Cerebellar nuclear complex (tissue), 1 donor: ENCODE measurements around the gene CD52.
"Not testable (repeated sequence)": the region's sequence is repeated elsewhere in the genome, so short reads cannot be mapped to it uniquely, and the experiment has no call there.

Source experiments
- DNase-seq, 2 experiments: peaks; one replicate each; lab custom pipeline; 2025; lab: John Stamatoyannopoulos, UW

The CD52 gene

DNA sequence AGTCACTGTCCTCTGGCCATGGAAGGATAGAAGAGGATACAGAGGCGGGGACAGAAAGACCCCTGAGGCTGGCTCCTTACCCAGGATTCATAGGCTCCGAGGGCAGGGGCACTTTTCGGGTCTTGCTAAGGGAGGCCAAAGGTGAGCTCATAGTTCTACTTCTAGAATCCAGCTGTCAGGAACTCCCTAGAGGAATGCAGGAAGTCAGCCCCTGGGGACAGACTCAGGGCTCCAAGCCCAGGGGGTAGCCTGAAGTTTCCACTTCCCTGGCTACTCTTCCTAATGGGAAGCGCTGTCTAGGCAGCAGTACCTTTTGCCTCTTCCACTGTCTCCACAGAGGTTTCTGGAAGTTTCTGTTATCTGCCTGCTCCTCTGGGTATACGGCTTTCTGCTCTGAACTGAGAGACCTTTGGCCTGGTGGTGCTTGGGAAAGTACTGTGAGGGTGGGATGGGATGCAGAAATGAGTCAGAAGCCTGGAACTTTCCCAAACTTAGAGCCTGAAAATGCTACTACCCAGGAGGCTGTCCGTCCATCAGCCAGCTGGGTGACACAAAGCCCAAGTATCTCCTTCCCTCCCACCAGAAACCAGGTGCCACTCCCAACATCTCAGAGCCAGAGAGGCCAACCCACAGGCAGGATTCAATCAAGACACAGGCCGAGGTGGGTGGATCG, 14.9 kb upstream of the CD52 start:
- DNase-seq: no peak

- no peak for DNase-seq
Observed at GRCh38 chr1:26305667-26306289, 12.0 kb upstream of the CD52 start.

DNA sequence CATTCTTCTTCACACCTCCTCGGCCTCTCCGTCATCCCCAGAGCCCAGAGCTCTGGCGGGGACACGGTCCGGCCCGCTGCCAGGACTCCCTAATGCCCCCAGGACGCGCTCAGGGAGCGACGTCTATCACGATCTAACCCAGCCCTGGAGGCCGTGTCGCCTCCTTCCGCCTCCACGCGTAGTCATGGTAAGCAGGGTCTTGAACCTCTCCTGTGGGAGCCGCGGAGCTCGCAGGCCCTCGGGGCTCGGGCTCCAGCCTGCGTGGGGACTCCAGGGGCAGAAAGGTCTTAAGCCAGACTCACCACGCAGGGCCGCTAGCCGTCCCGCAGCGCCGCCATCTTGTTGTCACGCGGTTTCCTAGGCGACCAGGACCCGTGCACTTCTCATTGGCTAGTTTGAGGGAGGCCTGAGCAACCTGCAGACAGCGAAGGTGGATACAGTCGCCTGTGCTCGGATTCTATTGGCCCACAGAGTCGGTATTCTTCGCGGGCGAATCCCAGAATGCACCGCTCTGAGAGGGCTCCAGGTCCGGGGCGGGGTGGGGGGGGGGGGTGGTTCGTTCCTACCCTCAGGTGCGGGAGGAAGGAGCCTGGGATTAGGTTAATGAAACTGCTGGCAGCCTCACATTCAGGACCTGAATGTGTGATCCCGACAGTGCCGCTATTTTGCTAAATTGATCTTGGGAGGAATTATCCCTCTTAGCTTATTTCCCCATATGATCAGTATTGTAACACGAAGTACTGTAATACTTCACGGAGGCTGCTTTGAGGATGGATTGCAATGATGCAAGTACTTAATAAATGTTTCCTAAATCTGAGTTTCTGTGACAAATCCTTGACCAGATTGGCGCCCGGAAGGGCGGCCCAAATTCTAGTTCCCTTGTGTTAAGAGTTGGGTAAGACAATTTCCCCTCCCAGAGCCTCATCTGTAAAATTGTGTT, 11.2 kb upstream of the CD52 start, which contains the start of gene UBXN11:
Gene UBXN11 (minus strand): TSS at position 347 of the 940 bp plus-strand sequence. CDS start 3,753 bp downstream, outside the sequence.
- peak; percentile 57 to 93 for DNase-seq

DNA sequence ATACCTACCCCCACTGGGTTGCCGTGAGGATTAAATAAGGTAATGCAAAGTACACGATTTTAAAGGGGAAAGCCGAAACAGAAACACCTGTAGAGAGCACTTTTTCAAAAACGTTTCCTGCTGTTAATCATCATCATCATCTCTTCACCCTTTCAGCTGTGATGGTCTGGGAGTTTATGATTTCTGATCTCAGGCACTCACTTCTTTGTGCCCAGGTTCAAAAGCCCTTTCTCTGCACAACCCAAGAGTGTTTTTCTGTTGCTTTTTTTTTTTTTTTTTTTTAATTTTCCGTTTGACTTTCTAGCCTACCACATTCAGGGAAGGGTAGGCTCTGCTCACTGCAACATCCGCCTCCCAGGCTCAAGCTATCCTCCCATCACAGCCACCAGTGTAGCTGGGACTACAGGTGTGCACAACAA, 10.4 kb upstream of the CD52 start:
- no peak for DNase-seq

DNA sequence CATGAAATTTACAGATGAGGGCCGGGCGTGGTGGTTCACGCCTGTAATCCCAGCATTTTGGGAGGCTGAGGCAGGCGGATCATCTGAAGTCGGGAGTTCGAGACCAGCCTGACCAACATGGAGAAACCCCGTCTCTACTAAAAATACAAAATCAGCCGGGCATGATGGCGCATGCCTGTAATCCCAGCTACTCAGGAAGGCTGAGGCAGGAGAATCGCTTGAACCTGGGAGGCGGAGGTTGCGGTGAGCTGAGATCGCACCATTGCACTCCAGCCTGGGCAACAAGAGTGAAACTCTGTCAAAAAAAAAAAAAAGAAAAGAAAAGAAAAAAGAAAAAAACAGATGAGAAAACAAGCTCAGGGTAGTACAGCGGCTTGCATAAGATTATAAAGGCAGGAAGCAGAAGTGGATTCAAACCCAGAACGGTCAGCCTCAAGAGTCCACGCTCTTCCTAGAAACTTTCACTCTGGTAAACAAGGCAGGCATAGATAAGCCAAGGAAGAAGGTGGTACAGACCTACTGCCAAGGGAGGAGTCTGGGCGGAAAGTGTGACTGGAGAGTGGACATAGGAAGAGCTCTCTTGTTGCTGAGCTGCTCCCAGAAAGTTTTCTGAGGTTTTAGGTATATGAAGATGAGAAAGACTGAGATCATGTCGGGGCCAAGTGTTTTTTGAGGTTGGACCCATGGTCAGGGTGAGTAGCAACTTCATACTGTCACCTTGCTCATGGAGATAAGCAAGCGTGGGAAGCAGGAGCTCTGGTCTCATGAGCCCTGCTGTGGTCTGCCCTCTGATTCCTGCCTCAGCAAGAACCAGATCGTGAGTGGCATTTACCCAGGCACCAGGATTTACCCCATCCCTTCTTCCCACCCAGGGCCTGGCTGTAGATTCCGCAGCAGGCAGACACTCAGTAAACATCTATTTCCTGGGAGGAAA, 9.5 kb upstream of the CD52 start:
- not testable (repeated sequence) for DNase-seq

DNA sequence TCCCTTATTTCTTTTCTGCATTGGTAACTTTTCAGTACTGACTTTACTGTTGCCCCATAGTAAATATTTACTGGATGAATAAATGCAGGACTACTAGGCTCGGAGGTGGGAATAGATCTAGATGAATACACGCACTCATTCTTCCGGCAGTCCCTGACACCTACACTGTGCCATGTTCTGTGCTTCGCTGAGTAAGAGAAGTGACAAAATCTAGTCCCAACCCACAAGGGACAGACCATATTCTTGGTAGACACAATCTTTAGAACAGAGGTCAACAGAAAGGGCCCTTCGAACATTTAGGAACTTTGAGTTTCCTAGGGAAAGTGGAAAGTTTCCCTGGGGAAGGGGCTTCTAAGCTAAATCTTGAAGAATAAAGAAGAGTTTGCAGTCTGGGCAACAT, 3.3 kb upstream of the CD52 start:
- no peak for DNase-seq

DNA sequence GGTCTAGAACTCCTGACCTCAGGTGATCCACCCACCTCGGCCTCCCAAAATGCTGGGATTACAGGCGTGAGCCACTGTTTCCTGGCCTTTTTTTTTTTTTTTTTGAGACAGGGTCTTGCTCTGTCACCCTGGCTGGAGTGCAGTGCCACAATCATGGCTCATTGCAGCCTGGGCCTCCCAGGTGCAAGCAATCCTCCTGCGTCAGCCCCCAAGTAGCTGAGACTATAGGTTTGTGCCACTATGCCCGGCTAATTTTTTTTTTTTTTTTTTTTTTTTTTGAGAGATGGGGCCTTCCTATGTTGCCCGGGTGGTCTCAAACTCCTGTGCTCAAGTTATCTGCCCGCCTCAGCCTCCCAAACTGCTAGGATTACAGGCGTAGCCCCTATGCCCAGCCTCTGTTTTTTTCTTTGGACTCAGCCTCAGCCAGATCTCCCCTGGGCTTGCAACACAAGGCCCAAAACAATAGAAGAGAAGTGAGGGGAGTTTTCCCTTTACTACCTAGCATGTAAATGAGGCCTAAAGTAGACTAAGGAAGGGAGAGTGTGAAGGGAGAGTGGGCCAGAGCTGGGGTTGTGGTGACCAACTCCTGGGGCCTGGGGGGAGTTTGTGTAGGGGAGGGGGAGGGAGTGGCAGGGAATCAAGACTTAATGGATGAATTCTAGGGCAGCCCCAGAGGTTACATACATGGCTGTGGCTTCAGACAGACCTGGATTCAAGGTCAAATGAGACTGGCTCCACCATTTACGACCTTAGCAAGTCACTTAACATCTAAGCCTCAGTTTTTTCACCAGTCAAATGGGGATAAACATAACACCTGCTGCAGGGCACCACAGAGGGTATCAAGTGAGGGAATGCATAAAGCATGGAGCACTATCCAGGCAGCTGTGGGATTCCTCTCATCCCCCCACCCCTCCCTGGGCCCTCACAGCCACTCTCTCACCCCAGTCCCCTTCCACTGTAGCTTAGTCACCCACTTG, 1.6 kb upstream of the CD52 start:
- DNase-seq: no peak

DNA sequence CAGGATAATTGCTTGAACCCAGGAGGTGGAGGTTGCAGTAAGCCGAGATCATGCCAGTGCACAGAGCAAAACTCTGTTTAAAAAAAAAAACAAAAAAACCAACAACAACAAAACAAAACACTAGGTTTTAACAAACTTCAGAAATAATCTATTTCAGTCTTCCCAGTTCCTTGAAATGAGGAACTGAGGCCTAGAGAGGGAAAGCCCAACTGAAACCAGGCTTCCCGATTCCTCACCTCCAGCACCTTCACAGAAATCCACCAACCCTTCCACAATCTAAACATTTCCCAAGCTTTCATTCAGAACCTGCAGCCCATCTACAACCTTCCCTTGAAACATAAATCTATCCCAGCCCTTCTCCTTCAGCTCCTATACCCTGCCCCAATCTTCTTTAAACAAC, 612 bp upstream of the CD52 start:
- DNase-seq: no peak

GRCh38 chr1:26318338-26319064, 743 bp downstream of the CD52 start:
- DNase-seq: no peak

DNA sequence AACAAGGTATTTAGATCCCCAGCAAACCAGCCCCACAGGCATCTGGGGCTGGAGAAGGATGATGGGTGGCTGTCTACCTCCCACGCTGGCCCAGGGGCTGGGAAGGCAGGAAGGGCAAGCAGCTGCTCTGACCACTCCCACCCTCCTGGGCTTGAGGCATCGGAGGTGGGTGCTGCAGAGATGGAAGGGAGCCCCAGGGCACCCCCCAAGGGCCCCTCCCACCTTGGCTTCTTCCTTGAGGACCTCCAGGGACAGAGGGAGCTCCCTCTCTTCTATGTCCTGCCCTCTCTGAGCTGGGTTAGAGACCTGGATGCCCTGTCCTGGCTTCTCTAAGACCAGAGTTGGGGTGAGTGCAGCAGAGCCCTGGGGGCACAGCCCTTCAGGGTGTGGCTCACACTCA, 3.1 kb downstream of the CD52 start:
- no peak for DNase-seq

DNA sequence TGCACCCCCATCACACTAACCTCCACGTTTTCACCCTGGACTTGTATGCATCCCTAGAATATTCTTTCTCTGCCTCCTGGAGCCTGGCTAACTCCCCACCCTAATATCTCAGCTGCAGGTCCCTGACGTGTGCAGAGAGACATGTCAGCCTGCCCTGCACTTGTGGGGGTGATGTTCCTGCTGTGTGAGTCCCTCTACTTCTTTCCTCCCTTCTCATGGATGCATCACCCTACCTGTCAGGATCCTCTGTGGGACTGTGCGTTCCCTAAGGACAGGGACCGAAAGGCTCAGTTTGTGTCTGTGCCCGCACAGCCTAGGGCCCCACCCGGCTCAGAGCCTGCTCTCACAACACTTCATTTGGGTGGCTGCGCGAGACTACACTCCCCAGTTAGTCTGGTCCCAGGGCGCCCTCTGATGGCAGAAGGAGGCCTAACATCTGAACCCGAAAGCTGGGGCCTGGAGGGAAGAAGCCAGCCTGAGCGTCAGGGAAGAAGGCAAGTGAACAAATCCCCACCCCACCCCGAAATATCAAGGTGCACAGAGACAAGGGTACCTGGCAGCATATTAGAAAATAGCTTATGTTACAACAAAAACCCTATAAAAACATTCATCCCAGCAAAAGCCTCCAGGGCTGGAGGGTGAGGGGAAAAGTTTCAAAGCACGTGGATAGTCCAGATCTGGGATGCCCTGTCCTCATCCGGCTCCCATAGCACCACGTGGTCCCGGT, 3.7 kb downstream of the CD52 start:
- peak in 1 of 2 experiments; percentile 57 for DNase-seq

DNA sequence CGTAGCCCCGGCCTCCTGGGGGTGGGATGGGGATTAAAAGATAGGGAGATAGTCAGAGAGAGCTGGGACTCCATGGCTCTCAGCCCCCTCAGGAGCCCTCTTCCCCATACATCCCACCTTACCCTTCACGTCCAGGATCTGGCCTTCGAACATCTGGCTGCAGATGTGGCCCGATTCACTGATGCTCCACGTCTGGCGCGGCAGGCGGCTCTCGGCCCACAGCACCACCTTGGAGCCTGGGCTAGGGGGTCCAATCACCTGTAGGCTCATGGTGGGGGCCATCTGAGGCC, 4.2 kb downstream of the CD52 start:
- no peak for DNase-seq

DNA sequence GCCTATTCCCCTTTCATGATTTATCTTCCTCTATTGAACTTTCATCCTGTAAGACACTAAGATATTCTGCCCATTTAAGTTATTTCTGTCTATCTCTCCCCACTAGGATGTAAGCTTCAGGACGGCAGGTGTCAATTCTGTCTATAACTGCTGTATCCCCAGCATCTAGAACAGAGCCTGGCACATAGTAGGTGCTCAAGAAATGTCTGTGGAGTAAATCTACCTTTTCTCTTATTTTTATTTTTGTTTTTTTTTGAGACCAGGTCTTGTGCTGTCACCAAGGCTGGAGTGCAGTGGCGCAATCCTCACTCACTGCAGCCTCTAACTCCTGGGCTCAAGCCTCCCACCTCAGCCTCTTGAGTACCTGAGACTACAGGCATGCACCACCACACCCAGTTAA, 5.6 kb downstream of the CD52 start:
- DNase-seq: no peak

DNA sequence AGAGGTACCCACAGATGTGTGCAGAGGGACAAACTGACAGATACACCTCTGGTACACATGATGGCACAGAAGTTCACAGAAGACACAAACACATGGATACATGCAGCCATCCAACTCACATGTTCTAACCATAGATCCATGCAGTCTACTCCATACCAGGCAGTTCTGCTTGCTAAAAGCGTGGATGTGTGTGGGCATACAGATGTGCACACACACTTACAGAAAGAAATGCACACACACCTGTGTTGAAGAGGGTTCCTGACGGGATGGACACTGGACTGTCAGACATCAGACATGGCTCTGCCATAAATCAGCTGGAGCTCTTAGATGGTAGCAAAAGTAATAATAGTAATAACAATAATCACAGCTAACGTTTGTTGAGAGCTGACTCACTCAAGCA, 6.8 kb downstream of the CD52 start:
- no peak for DNase-seq

DNA sequence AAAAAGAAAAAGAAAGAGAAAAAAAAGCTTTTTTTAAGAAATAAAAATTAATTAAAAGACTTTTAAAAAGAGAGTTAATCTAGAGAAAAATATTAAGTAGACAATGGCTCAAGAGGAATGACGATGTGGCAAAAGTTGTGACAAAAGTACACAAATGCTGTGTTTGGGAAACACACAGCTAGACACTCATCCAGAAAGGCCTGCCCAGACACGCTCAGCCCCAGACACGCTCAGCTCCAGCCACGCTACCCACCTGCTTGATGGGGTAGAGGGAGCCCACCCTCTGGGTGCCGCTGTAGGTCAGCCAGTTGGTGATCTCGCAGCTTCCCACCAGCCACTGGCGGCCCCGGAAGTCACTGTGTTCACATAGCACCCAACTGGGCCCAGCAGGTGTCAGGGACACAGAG, 10.2 kb downstream of the CD52 start:
- no peak for DNase-seq

GRCh38 chr1:26328597-26328996, 10.8 kb downstream of the CD52 start:
- DNase-seq: no peak

- not testable (repeated sequence) for DNase-seq
Observed at GRCh38 chr1:26329380-26329779, 11.6 kb downstream of the CD52 start.

DNA sequence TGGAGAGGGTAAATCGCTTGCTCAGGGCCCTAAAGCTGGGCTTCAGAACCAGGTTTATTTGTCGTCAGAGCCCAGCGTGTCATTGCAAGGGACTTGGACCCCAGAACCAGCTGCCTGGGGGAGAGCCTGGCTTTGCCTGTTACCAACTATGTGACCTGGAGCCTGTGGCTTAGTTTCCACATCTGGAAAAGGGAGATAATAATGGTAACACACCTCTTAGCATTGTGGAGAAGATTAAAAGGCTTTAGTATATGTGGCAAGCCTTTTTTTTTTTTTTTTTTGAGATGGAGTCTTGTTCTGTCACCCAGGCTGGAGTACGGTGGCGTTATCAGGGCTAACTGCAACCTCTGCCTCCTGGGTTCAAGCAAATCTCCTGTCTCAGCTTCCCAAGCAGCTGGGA, 12.5 kb downstream of the CD52 start:
- no peak for DNase-seq

DNA sequence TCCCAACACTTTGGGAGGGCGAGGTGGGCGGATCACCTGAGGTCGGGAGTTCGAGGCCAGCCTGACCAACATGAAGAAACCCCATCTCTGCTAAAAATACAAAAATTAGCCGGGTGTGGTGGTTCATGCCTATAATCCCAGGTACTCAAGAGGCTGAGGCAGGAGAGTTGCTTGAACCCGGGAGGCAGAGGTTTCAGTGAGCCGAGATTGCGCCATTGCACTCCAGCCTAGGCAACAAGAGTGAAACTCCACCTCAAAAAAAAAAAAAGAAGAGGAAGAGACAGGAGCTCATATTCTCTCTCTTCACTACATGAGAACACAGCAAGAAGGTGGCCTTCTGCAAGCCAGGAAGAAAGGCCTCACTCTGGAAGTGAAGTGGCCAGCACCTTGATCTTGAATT, 15.6 kb downstream of the CD52 start:
- DNase-seq: not testable (repeated sequence)
